Caki2 (cell line): ENCODE measurements around the gene PTPRK. TPM values are rescaled to one million over a fixed set of nuclear protein-coding genes. Genes with fewer than 3 reads are reported as not detected.
A peak's percentile ranks its signal among the peaks of the same experiment; 100 is the strongest.

Source experiments
- DNase-seq: peaks from one replicate; pipeline ENCODE4 v3.0.0-alpha.2; 2015; ENCODE audit warnings: low read depth
- in situ Hi-C: cut with HindIII; loops from 2 replicates; pipeline ENCODE4 v1.10.0; 2016; ENCODE audit warnings: low sequenced_read_pairs, low pct_unique_long_range_greater_than_20kb, mixed read lengths
- total RNA-seq: library from RNA; depleted of rRNA; stranded (reverse); fragments of >200 nt; shearing (Covaris generic); gene quantifications from 2 replicates; pipeline ENCODE4 v1.2.3, GENCODE V29; 2014; ENCODE audit warnings: low replicate concordance

PTPRK gene
- total RNA-seq, 1 experiment from 2014 or later = 32.6 TPM

GRCh38 chr6:128343706-128344105, 176.7 kb downstream of the PTPRK start:
- no peak for DNase-seq
- in situ Hi-C loops = no loop called here

- DNase-seq = no peak
- in situ Hi-C loops = no loop called here
These were observed 180.6 kb downstream of the PTPRK start for GRCh38 chr6:128339635-128340450.

GRCh38 chr6:128337619-128338018, 182.8 kb downstream of the PTPRK start:
- no peak for DNase-seq
- in situ Hi-C loops = no loop called here

GRCh38 chr6:128336436-128337095, 183.8 kb downstream of the PTPRK start:
- DNase-seq = no peak

GRCh38 chr6:128335963-128336362, 184.4 kb downstream of the PTPRK start:
- no peak for DNase-seq
- in situ Hi-C loops = no loop called here

More at GRCh38 chr6:128336436-128337095, 183.8 kb downstream of the PTPRK start:
- in situ Hi-C loops = no loop called here

GRCh38 chr6:128333581-128334223, 186.7 kb downstream of the PTPRK start:
- no peak for DNase-seq
- in situ Hi-C loops = no loop called here

GRCh38 chr6:128327890-128328289, 192.5 kb downstream of the PTPRK start:
- DNase-seq = no peak
- in situ Hi-C loops = no loop called here

- DNase-seq = no peak
- in situ Hi-C loops = no loop called here
These were observed 197.4 kb downstream of the PTPRK start for GRCh38 chr6:128323011-128323410.

- in situ Hi-C loops = no loop called here
- DNase-seq = no peak
These were observed 200.5 kb downstream of the PTPRK start for GRCh38 chr6:128319946-128320345.

- in situ Hi-C loops = no loop called here
- no peak for DNase-seq
These were observed 201.2 kb downstream of the PTPRK start for GRCh38 chr6:128319157-128319556.

GRCh38 chr6:128316258-128316929, 204.0 kb downstream of the PTPRK start:
- in situ Hi-C loops = no loop called here
- DNase-seq = no peak

GRCh38 chr6:128314190-128314589, 206.2 kb downstream of the PTPRK start:
- in situ Hi-C loops = no loop called here
- DNase-seq = no peak

- in situ Hi-C loops = no loop called here
- DNase-seq = no peak
These were observed 208.3 kb downstream of the PTPRK start for GRCh38 chr6:128311944-128312570.

GRCh38 chr6:128310451-128310850, 209.9 kb downstream of the PTPRK start:
- DNase-seq = no peak
- in situ Hi-C loops = no loop called here

GRCh38 chr6:128307671-128308070, 212.7 kb downstream of the PTPRK start:
- in situ Hi-C loops = no loop called here
- no peak for DNase-seq

GRCh38 chr6:128305976-128306375, 214.4 kb downstream of the PTPRK start:
- DNase-seq = no peak
- in situ Hi-C loops = no loop called here

- in situ Hi-C loops = no loop called here
- DNase-seq = peak; percentile 10
These were observed 215.2 kb downstream of the PTPRK start for GRCh38 chr6:128305228-128305627.

GRCh38 chr6:128303870-128304269, 216.5 kb downstream of the PTPRK start:
- in situ Hi-C loops = no loop called here
- DNase-seq = no peak
